Liver (tissue), 9 donors: ENCODE data around the gene TGM3. TPM values are rescaled to one million over a fixed set of nuclear protein-coding genes. Genes with fewer than 3 reads are reported as not detected.

ENCODE experiments used
- DNase-seq: peaks from one replicate; pipeline ENCODE4 v3.0.0-alpha.2; 2017; ENCODE audit warnings: low spot score
- H3K27ac ChIP-seq, 2 donors: one replicate each; pipeline ENCODE4 v1.7.0; 2013; ENCODE audit warnings: inconsistent platforms in 2 of 2, low read length in 2 of 2, control low read depth in 1 of 2, low read depth in 1 of 2, mild to moderate bottlenecking in 1 of 2
- H3K27me3 ChIP-seq, 4 donors: one replicate each; pipeline versions ENCODE4 v1.6.1 to v1.7.0; 2013; ENCODE audit warnings: low read length in 3 of 4, inconsistent platforms in 1 of 4, mild to moderate bottlenecking in 1 of 4, moderate library complexity in 1 of 4; ENCODE audit not compliant: control insufficient read depth in 4 of 4, insufficient read depth in 4 of 4
- H3K36me3 ChIP-seq, 4 donors: one replicate each; pipeline versions ENCODE4 v1.6.1 to v1.7.0; 2013; ENCODE audit warnings: low read length in 3 of 4, mild to moderate bottlenecking in 3 of 4, low read depth in 1 of 4, moderate library complexity in 1 of 4; ENCODE audit not compliant: control insufficient read depth in 4 of 4, insufficient read depth in 3 of 4
- H3K4me1 ChIP-seq, 4 donors: one replicate each; pipeline versions ENCODE4 v1.6.1 to v1.7.0; 2013; ENCODE audit warnings: low read length in 3 of 4, mild to moderate bottlenecking in 3 of 4, moderate library complexity in 1 of 4; ENCODE audit not compliant: control insufficient read depth in 4 of 4, insufficient read depth in 4 of 4
- H3K4me3 ChIP-seq, 3 donors: one replicate each; pipeline versions ENCODE4 v1.6.1 to v1.7.0; 2013; ENCODE audit warnings: low read length in 3 of 3, control low read depth in 1 of 3, low read depth in 1 of 3, mild to moderate bottlenecking in 1 of 3
- H3K9ac ChIP-seq, 2 donors: one replicate each; pipeline ENCODE4 v1.7.0; 2013; ENCODE audit warnings: low read length in 2 of 2, mild to moderate bottlenecking in 2 of 2, moderate library complexity in 2 of 2, control low read depth in 1 of 2, low read depth in 1 of 2
- H3K9me3 ChIP-seq, 4 donors: one replicate each; pipeline versions ENCODE4 v1.6.1 to v1.7.0; 2013; ENCODE audit warnings: low read length in 3 of 4; ENCODE audit not compliant: control insufficient read depth in 4 of 4
- FOXA1 ChIP-seq: IDR thresholded peaks from 2 replicates; pipeline ENCODE4 v1.6.1; 2016; ENCODE audit warnings: antibody characterized with exemption
- FOXA2 ChIP-seq: IDR thresholded peaks from 2 replicates; pipeline ENCODE4 v1.6.1; 2016; ENCODE audit warnings: antibody characterized with exemption
- HNF4A ChIP-seq, 2 donors: conservative IDR thresholded peaks; 2 replicates each; pipeline ENCODE4 v1.6.1; 2016; ENCODE audit warnings: antibody characterized with exemption in 2 of 2, mild to moderate bottlenecking in 2 of 2
- HNF4G ChIP-seq: IDR thresholded peaks from 2 replicates; pipeline ENCODE4 v1.6.1; 2016; ENCODE audit warnings: antibody characterized with exemption
- JUND ChIP-seq, 2 donors: IDR thresholded peaks; 2 replicates each; pipeline ENCODE4 v1.6.1; 2016; ENCODE audit warnings: antibody characterized with exemption in 2 of 2
- NR2F2 ChIP-seq: IDR thresholded peaks from 2 replicates; pipeline ENCODE4 v1.6.1; 2016; ENCODE audit warnings: antibody characterized with exemption
- RAD21 ChIP-seq, 2 donors: IDR thresholded peaks; 2 replicates each; pipeline ENCODE4 v1.6.1; 2016; ENCODE audit warnings: antibody characterized with exemption in 2 of 2, mild to moderate bottlenecking in 2 of 2
- RXRA ChIP-seq, 2 donors: IDR thresholded peaks; 2 replicates each; pipeline ENCODE4 v1.6.1; 2017 to 2018; ENCODE audit warnings: antibody characterized with exemption in 2 of 2, mild to moderate bottlenecking in 1 of 2
- SP1 ChIP-seq: IDR thresholded peaks from 2 replicates; pipeline ENCODE4 v1.6.1; 2018; ENCODE audit warnings: antibody characterized with exemption, mild to moderate bottlenecking
- TAF1 ChIP-seq: conservative IDR thresholded peaks from 2 replicates; pipeline ENCODE4 v1.6.1; 2016; ENCODE audit warnings: antibody characterized with exemption, mild to moderate bottlenecking
- WGBS: extraction: QIAGEN DNeasy Blood & Tissue Kit; methylation state at CpG from one replicate; pipeline ENCODE4 v1.1.7; 2013; 5-methylcytosine and 5-hydroxymethylcytosine counted together
- polyA plus RNA-seq, 2 donors: library from polyadenylated mRNA; stranded (reverse) in 1 of 2; unstranded in 1 of 2; fragments of 200-250 nt in 1 of 2; fragments of >200 nt in 1 of 2; fragmentation: Nextera tagmentation in 1 of 2; extraction: Ambion mirVana in 1 of 2; gene quantifications; one replicate each; pipeline versions ENCODE4 v1.2.1 to v1.2.3, GENCODE V29; 2013 to 2015
- total RNA-seq, 2 donors: library from RNA; depleted of rRNA; stranded (reverse); fragments of >200 nt; gene quantifications; one replicate each; pipeline ENCODE4 v1.2.3, GENCODE V29; 2014
- TF ChIP-seq, protein P1 (sequence below): IDR thresholded peaks from 2 replicates; pipeline ENCODE4 v1.6.1; 2016; ENCODE audit warnings: antibody characterized with exemption, mild to moderate bottlenecking
- TF ChIP-seq, protein P2 (sequence below): IDR thresholded peaks from 2 replicates; pipeline ENCODE4 v1.6.1; 2016; ENCODE audit warnings: antibody characterized with exemption
- TF ChIP-seq, protein P3 (sequence below): IDR thresholded peaks from 2 replicates; pipeline ENCODE4 v1.6.1; 2016; ENCODE audit warnings: antibody characterized with exemption
- TF ChIP-seq, protein P4 (sequence below): IDR thresholded peaks from 2 replicates; pipeline ENCODE4 v1.6.1; 2016; ENCODE audit warnings: antibody characterized with exemption
- donor health status: healthy.
- donor health status: healthy.
- donor health status: healthy.
- donor health status: healthy.
- donor health status: healthy.

The TGM3 gene
- total and polyA plus RNA-seq, 4 donors = 0.05 to 0.28 (median 0.08) TPM; not detected in 1

DNA sequence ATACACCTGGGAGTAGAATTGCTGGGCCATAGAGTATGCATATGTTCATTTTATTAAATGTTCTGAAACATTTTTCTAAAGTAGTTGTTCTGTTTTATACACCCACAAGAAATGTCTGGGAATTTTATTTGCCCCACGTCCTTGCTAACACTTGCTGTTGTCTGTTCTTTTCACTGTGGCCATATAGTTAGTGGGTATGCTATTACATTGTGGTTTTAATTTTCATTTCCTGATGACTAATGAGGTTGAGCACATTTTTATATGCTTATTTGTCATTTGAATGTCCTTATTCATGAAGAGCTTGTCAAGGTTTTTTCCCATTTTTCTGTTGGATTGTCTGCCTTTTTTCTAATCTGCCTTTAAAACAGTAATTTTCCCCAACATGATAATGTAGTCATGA lies 41.5 kb upstream of the TGM3 start (continued):
- TF ChIP-seq, protein P1, sequence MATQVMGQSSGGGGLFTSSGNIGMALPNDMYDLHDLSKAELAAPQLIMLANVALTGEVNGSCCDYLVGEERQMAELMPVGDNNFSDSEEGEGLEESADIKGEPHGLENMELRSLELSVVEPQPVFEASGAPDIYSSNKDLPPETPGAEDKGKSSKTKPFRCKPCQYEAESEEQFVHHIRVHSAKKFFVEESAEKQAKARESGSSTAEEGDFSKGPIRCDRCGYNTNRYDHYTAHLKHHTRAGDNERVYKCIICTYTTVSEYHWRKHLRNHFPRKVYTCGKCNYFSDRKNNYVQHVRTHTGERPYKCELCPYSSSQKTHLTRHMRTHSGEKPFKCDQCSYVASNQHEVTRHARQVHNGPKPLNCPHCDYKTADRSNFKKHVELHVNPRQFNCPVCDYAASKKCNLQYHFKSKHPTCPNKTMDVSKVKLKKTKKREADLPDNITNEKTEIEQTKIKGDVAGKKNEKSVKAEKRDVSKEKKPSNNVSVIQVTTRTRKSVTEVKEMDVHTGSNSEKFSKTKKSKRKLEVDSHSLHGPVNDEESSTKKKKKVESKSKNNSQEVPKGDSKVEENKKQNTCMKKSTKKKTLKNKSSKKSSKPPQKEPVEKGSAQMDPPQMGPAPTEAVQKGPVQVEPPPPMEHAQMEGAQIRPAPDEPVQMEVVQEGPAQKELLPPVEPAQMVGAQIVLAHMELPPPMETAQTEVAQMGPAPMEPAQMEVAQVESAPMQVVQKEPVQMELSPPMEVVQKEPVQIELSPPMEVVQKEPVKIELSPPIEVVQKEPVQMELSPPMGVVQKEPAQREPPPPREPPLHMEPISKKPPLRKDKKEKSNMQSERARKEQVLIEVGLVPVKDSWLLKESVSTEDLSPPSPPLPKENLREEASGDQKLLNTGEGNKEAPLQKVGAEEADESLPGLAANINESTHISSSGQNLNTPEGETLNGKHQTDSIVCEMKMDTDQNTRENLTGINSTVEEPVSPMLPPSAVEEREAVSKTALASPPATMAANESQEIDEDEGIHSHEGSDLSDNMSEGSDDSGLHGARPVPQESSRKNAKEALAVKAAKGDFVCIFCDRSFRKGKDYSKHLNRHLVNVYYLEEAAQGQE = no peak

DNA sequence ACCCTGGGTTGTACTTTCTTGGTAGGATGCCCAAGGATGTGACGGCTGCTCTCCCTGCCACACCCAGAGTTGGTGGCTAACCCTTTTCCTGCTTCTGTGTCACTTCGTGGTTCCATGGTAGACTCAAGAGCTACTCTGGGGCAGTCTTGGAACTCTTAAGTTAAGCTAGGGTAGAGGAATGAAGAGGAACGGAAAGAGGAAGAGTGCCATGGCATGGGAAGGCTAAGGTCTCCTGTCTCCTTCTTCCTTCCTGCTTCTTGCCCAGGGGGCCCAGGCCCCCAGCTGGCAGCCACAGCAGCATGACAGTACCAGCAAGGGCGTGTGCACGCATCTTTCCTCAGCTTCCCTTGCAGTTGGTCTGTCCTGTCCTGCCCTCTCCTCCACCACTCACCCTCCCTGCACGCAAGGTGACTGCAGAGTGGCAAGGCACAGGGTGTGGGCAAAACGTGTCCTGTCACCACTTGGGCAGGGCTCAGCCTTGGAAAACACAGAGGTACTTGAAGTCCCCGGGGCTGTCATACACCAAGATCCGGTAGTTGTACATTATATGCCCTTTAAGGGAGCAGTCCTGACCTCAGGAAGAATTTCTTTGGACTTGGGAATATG lies 39.8 kb upstream of the TGM3 start:
- H3K27ac ChIP-seq = no peak overlapping the region
- H3K36me3 ChIP-seq = no peaks in the 10 kb centered on the region
- no peak for DNase-seq
- peaks cover 1 to 9% (median 4%) of the 10 kb centered on the region in 4 donors for H3K4me1 ChIP-seq
- TF ChIP-seq RXRA (IDR thresholded peaks at IDR 0.05) = no peak
- TF ChIP-seq NR2F2 = no peak
- TF ChIP-seq, protein P2, sequence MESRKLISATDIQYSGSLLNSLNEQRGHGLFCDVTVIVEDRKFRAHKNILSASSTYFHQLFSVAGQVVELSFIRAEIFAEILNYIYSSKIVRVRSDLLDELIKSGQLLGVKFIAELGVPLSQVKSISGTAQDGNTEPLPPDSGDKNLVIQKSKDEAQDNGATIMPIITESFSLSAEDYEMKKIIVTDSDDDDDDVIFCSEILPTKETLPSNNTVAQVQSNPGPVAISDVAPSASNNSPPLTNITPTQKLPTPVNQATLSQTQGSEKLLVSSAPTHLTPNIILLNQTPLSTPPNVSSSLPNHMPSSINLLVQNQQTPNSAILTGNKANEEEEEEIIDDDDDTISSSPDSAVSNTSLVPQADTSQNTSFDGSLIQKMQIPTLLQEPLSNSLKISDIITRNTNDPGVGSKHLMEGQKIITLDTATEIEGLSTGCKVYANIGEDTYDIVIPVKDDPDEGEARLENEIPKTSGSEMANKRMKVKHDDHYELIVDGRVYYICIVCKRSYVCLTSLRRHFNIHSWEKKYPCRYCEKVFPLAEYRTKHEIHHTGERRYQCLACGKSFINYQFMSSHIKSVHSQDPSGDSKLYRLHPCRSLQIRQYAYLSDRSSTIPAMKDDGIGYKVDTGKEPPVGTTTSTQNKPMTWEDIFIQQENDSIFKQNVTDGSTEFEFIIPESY = no peak
- no peak for TF ChIP-seq JUND (IDR thresholded peaks at IDR 0.05)
- TF ChIP-seq HNF4G = no peak
- no peak for TF ChIP-seq RAD21 (IDR thresholded peaks at IDR 0.05)
- no peak for TF ChIP-seq FOXA1
- TF ChIP-seq FOXA2 = no peak
- TF ChIP-seq HNF4A (conservative IDR thresholded peaks at IDR 0.05) = no peak
- TF ChIP-seq, protein P1 = no peak
- no peak overlapping the region for H3K4me3 ChIP-seq
- no peaks in the 10 kb centered on the region for H3K27me3 ChIP-seq
- no peak overlapping the region for H3K9ac ChIP-seq
- H3K9me3 ChIP-seq = no peaks in the 10 kb centered on the region
- WGBS = 74% methylated on average over 9 of the region's 9 CpGs

DNA sequence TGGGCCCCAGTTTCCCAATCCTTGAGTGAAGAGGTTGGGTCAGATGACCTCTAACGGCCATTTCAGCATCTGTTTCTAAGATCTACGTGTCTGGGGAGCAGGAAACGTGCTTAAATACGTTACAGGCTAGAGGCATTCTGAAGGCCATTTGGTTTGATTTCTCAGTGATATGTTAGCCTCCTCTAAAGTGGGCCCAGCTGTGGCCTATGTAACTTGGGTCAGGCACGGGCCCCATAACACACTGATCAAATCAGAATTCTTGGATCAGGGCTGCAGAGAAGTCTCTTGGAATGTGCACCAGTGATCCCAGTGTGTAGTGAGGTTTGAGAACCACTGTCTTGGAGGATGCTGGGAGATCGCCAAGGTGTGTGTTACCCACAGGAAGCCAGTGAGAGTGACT lies 36.1 kb upstream of the TGM3 start:
- H3K4me1 ChIP-seq = peaks cover 8 to 26% (median 15%) of the 10 kb centered on the region in 4 donors
- H3K9ac ChIP-seq = no peak overlapping the region
- no peaks in the 10 kb centered on the region for H3K27me3 ChIP-seq
- WGBS = 92% methylated on average over 6 of the region's 6 CpGs
- no peaks in the 10 kb centered on the region for H3K36me3 ChIP-seq
- no peak overlapping the region for H3K4me3 ChIP-seq
- H3K27ac ChIP-seq = no peak overlapping the region
- H3K9me3 ChIP-seq = no peaks in the 10 kb centered on the region
- DNase-seq = no peak
- TF ChIP-seq NR2F2 (no peak), SP1 (no peak), HNF4G (no peak), HNF4A (conservative IDR thresholded peaks at IDR 0.05) (no peak), FOXA2 (no peak), FOXA1 (no peak), RAD21 (IDR thresholded peaks at IDR 0.05) (no peak), TAF1 (no peak)
- TF ChIP-seq, protein P3, sequence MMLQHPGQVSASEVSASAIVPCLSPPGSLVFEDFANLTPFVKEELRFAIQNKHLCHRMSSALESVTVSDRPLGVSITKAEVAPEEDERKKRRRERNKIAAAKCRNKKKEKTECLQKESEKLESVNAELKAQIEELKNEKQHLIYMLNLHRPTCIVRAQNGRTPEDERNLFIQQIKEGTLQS = no peak
- TF ChIP-seq, protein P1 = no peak
- TF ChIP-seq, protein P4, sequence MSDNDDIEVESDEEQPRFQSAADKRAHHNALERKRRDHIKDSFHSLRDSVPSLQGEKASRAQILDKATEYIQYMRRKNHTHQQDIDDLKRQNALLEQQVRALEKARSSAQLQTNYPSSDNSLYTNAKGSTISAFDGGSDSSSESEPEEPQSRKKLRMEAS = no peak
